HepG2 (cell line): ENCODE data around the gene CCDC175. TPM values are rescaled to one million over a fixed set of nuclear protein-coding genes. Genes with fewer than 3 reads are reported as not detected.

Experiments used
- ARNTL ChIP-seq: sonication (generic); formaldehyde crosslinking; IDR thresholded peaks from 2 replicates; pipeline ENCODE4 v1.4.0; 2020; ENCODE audit warnings: mild to moderate bottlenecking, missing genetic modification reagents
- ASH2L ChIP-seq: fragments of 300-600, 200-600 bp; sonication (generic); IDR thresholded peaks from 2 replicates; pipeline ENCODE4 v1.7.0; 2017; ENCODE audit warnings: low read depth, mild to moderate bottlenecking, moderate library complexity, mixed read lengths, low read length; ENCODE audit not compliant: insufficient read length
- CREB1 ChIP-seq, 2 experiments: fragments of 450-650 bp in 1 of 2; IDR thresholded peaks; 2 replicates each; pipeline ENCODE4 v1.6.1; 2016 to 2017; ENCODE audit warnings: control low read depth in 1 of 2, mild to moderate bottlenecking in 1 of 2, missing compliant biosample characterization in 1 of 2, missing genetic modification characterization in 1 of 2
- EED ChIP-seq: sonication (generic); formaldehyde crosslinking; IDR thresholded peaks from 2 replicates; pipeline ENCODE4 v1.5.0; 2020; ENCODE audit warnings: mild to moderate bottlenecking, missing genetic modification reagents
- GABPB1 ChIP-seq: IDR thresholded peaks from 2 replicates; pipeline ENCODE4 v1.6.1; 2016; ENCODE audit warnings: mild to moderate bottlenecking, missing genetic modification reagents, moderate library complexity, missing compliant biosample characterization
- KDM1A ChIP-seq: IDR thresholded peaks from 2 replicates; pipeline ENCODE4 v1.6.1; 2016; ENCODE audit warnings: missing compliant biosample characterization
- PAWR ChIP-seq: sonication (generic); formaldehyde crosslinking; IDR thresholded peaks from 2 replicates; pipeline ENCODE4 v1.4.0; 2020; ENCODE audit warnings: missing genetic modification reagents, mild to moderate bottlenecking, borderline replicate concordance
- RNF2 ChIP-seq: fragments of 450-650 bp; conservative IDR thresholded peaks from 2 replicates; pipeline ENCODE4 v1.6.1; 2016; ENCODE audit warnings: low read depth
- SNRNP70 ChIP-seq: fragments of 200-400 bp; formaldehyde crosslinking; IDR thresholded peaks from 2 replicates; pipeline ENCODE4 v1.6.1; 2017; ENCODE audit warnings: mild to moderate bottlenecking, low read depth, low read length, moderate library complexity
- TCF7 ChIP-seq: sonication (generic); IDR thresholded peaks from 2 replicates; pipeline ENCODE4 v1.6.1; 2016; ENCODE audit warnings: antibody characterized with exemption, low read depth
- TCF7L2 ChIP-seq: IDR thresholded peaks from 2 replicates; pipeline ENCODE4 v1.6.1; 2011; ENCODE audit warnings: mild to moderate bottlenecking, low read depth, low read length, moderate library complexity
- WIZ ChIP-seq: sonication (generic); formaldehyde crosslinking; IDR thresholded peaks from 2 replicates; pipeline ENCODE4 v1.5.1; 2020; ENCODE audit warnings: mild to moderate bottlenecking, missing genetic modification reagents
- ZNF121 ChIP-seq: sonication (generic); formaldehyde crosslinking; IDR thresholded peaks from 2 replicates; pipeline ENCODE4 v1.5.0; 2020; ENCODE audit warnings: mild to moderate bottlenecking, missing genetic modification reagents
- ZNF224 ChIP-seq: sonication (generic); formaldehyde crosslinking; IDR thresholded peaks from 2 replicates; pipeline ENCODE4 v1.5.0; 2020; ENCODE audit warnings: mild to moderate bottlenecking, missing genetic modification reagents
- ZNF343 ChIP-seq: sonication (generic); formaldehyde crosslinking; IDR thresholded peaks from 2 replicates; pipeline ENCODE4 v1.4.0; 2020; ENCODE audit warnings: mild to moderate bottlenecking, missing genetic modification reagents
- ZNF354B ChIP-seq: sonication (generic); formaldehyde crosslinking; IDR thresholded peaks from 2 replicates; pipeline ENCODE4 v1.8.0; 2022; ENCODE audit warnings: mild to moderate bottlenecking, missing genetic modification reagents
- ZNF460 ChIP-seq: sonication (generic); formaldehyde crosslinking; IDR thresholded peaks from 2 replicates; pipeline ENCODE4 v1.5.1; 2020; ENCODE audit warnings: missing genetic modification reagents, mild to moderate bottlenecking, borderline replicate concordance
- ZNF775 ChIP-seq: sonication (generic); formaldehyde crosslinking; IDR thresholded peaks from 2 replicates; pipeline ENCODE4 v1.4.0; 2020; ENCODE audit warnings: missing genetic modification reagents, mild to moderate bottlenecking, moderate library complexity, borderline replicate concordance
- polyA plus RNA-seq, 8 experiments: library from polyadenylated mRNA; depleted of rRNA in 3 of 8; stranded (reverse) in 7 of 8; unstranded in 1 of 8; fragments of >200 nt; fragmentation: Illumina TruSeq in 4 of 8; extraction: Trizol in 4 of 8; gene quantifications; 2 replicates each; pipeline versions ENCODE4 v1.2.1 to v1.2.3, GENCODE V29; 2011 to 2016; ENCODE audit warnings: low read depth in 4 of 8, missing spikeins in 1 of 8, mixed read lengths in 1 of 8; ENCODE audit not compliant: insufficient read depth in 1 of 8
- total RNA-seq, 5 experiments: library from RNA; depleted of rRNA; stranded (reverse); fragments of >200 nt; fragmentation: Illumina TruSeq; extraction: Trizol; gene quantifications; 2 replicates each; pipeline ENCODE4 v1.2.3, GENCODE V29; 2016; ENCODE audit warnings: low read depth in 1 of 5
- TF ChIP-seq, protein P1 (sequence below): sonication (generic); formaldehyde crosslinking; IDR thresholded peaks from 2 replicates; pipeline ENCODE4 v1.4.0; 2020; ENCODE audit warnings: mild to moderate bottlenecking, low read depth, missing genetic modification reagents
- TF ChIP-seq, protein P2 (sequence below), 2 experiments: sonication (generic) in 1 of 2; formaldehyde crosslinking in 1 of 2; IDR thresholded peaks; 2 replicates each; pipeline versions ENCODE4 v1.4.0 to v1.6.1; 2018 to 2020; ENCODE audit warnings: missing genetic modification reagents in 2 of 2, borderline replicate concordance in 1 of 2, low read depth in 1 of 2, mild to moderate bottlenecking in 1 of 2, missing biosample characterization in 1 of 2
- TF ChIP-seq, protein P3 (sequence below): sonication (generic); formaldehyde crosslinking; IDR thresholded peaks from 2 replicates; pipeline ENCODE4 v1.8.1; 2023; ENCODE audit warnings: mild to moderate bottlenecking, missing genetic modification reagents
- TF ChIP-seq, protein P4 (sequence below): sonication (generic); formaldehyde crosslinking; IDR thresholded peaks from 2 replicates; pipeline ENCODE4 v1.4.0; 2020; ENCODE audit warnings: missing genetic modification reagents, mild to moderate bottlenecking, borderline replicate concordance

Gene CCDC175
- total and polyA plus RNA-seq, 2 of the 13 experiments (the other 11 are each of a cell fraction or from before 2014, with no cell fraction given) = not detected

DNA sequence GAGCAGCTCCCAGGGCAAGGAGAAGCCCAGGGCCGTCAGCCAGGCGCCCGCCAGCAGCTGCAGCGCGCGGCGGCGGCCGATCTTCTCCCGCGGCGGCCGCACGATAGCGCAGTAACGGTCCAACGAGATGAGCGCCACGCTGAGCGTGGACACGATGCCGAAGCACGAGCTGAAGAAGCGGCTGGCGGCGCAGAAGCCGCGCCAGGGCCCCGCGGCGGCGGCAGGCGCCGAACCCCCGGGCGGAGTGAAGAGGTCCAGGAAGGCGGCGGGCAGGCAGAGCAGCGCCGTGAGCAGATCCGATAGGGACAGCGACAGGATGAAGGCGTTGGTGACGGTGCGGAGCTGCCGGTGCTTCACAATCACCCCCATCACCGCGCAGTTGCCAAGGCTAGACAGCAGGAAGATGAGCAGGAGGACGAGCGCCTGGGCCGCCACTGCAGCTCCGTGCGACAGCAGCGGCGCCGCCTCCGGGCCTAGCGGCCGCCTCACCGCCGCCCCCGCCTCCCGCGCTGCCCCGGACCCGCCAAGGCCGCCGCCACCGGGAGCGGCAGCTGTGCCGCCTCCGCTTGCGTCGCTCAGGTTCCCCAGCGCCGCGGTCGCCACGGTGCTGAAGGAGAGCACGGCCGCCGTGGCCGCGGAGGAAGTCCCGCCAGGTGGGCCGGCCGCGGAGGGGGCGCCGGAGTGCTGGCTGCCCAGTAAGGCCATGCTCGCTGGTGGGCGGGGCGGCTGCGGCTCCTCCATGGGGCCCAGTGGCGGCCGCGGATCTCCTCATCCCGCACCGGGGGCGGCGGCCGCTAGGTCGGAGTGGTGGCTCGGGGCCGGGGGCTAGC is 111.9 kb downstream of the CCDC175 start (continued):
- TF ChIP-seq RNF2 = no peak
- no peak for TF ChIP-seq ZNF354B (CRISPR knock-in tag)
- TF ChIP-seq GABPB1 = no peak; the same call in 1 of the 2 replicates
- TF ChIP-seq, protein P1, sequence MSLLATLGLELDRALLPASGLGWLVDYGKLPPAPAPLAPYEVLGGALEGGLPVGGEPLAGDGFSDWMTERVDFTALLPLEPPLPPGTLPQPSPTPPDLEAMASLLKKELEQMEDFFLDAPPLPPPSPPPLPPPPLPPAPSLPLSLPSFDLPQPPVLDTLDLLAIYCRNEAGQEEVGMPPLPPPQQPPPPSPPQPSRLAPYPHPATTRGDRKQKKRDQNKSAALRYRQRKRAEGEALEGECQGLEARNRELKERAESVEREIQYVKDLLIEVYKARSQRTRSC = no peak
- no peak for TF ChIP-seq ZNF460 (CRISPR knock-in tag)
- TF ChIP-seq, protein P2, sequence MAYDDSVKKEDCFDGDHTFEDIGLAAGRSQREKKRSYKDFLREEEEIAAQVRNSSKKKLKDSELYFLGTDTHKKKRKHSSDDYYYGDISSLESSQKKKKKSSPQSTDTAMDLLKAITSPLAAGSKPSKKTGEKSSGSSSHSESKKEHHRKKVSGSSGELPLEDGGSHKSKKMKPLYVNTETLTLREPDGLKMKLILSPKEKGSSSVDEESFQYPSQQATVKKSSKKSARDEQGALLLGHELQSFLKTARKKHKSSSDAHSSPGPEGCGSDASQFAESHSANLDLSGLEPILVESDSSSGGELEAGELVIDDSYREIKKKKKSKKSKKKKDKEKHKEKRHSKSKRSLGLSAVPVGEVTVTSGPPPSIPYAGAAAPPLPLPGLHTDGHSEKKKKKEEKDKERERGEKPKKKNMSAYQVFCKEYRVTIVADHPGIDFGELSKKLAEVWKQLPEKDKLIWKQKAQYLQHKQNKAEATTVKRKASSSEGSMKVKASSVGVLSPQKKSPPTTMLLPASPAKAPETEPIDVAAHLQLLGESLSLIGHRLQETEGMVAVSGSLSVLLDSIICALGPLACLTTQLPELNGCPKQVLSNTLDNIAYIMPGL (CRISPR knock-in tag; IDR thresholded peaks at IDR 0.05; ENCODE audit: borderline replicate concordance in 1 of 2, low read depth in 1 of 2) = no peak; a peak in 1 of 4 replicates
- TF ChIP-seq, protein P3, sequence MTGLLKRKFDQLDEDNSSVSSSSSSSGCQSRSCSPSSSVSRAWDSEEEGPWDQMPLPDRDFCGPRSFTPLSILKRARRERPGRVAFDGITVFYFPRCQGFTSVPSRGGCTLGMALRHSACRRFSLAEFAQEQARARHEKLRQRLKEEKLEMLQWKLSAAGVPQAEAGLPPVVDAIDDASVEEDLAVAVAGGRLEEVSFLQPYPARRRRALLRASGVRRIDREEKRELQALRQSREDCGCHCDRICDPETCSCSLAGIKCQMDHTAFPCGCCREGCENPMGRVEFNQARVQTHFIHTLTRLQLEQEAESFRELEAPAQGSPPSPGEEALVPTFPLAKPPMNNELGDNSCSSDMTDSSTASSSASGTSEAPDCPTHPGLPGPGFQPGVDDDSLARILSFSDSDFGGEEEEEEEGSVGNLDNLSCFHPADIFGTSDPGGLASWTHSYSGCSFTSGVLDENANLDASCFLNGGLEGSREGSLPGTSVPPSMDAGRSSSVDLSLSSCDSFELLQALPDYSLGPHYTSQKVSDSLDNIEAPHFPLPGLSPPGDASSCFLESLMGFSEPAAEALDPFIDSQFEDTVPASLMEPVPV (CRISPR knock-in tag) = no peak
- 0 out of 2 replicates have a peak, but pooled peaks have one; percentile 48 for TF ChIP-seq PAWR (CRISPR knock-in tag)
- TF ChIP-seq ZNF775 (CRISPR knock-in tag) = no peak
- no peak for TF ChIP-seq TCF7L2
- TF ChIP-seq ZNF343 = 0 out of 2 replicates have a peak, but pooled peaks have one; percentile 33
- no peak for TF ChIP-seq ZNF224 (CRISPR knock-in tag)
- TF ChIP-seq ARNTL (CRISPR knock-in tag) = no peak
- no peak for TF ChIP-seq EED
- no peak for TF ChIP-seq SNRNP70
- no peak for TF ChIP-seq KDM1A (CRISPR knock-in tag)
- no peak for TF ChIP-seq CREB1 (IDR thresholded peaks at IDR 0.05)
- no peak for TF ChIP-seq CREB1 (CRISPR knock-in tag; IDR thresholded peaks at IDR 0.05)
- TF ChIP-seq TCF7 = no peak
- TF ChIP-seq, protein P4, sequence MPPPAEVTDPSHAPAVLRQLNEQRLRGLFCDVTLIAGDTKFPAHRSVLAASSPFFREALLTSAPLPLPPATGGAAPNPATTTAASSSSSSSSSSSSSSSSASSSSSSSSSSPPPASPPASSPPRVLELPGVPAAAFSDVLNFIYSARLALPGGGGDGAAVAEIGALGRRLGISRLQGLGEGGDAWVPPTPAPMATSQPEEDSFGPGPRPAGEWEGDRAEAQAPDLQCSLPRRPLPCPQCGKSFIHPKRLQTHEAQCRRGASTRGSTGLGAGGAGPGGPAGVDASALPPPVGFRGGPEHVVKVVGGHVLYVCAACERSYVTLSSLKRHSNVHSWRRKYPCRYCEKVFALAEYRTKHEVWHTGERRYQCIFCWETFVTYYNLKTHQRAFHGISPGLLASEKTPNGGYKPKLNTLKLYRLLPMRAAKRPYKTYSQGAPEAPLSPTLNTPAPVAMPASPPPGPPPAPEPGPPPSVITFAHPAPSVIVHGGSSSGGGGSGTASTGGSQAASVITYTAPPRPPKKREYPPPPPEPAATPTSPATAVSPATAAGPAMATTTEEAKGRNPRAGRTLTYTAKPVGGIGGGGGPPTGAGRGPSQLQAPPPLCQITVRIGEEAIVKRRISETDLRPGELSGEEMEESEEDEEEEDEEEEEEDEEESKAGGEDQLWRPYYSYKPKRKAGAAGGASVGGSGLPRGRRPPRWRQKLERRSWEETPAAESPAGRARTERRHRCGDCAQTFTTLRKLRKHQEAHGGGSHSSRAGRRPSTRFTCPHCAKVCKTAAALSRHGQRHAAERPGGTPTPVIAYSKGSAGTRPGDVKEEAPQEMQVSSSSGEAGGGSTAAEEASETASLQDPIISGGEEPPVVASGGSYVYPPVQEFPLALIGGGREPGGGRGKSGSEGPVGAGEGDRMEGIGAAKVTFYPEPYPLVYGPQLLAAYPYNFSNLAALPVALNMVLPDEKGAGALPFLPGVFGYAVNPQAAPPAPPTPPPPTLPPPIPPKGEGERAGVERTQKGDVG (CRISPR knock-in tag) = no peak
- peak; percentile 41 for TF ChIP-seq ASH2L
- TF ChIP-seq ZNF121 (CRISPR knock-in tag) = no peak
- TF ChIP-seq WIZ (CRISPR knock-in tag) = no peak
